Muscle of arm (tissue), 12 donors: Measurements from ENCODE around the gene MARCHF2. TPM values are rescaled to one million over a fixed set of nuclear protein-coding genes. Genes with fewer than 3 reads are reported as not detected.

Experiments used
- DNase-seq: peaks from one replicate; pipeline ENCODE4 v3.0.0-alpha.2; 2013
- polyA plus RNA-seq, 12 donors: library from polyadenylated mRNA; unstranded; fragments of 120-200 nt; gene quantifications; one replicate each; pipeline ENCODE4 v1.2.1, GENCODE V29; 2013; ENCODE audit not compliant: insufficient read length in 12 of 12

Gene MARCHF2
- polyA plus RNA-seq, 12 donors: 10.6 to 15.2 (median 12.9) TPM; not detected in 1

DNA sequence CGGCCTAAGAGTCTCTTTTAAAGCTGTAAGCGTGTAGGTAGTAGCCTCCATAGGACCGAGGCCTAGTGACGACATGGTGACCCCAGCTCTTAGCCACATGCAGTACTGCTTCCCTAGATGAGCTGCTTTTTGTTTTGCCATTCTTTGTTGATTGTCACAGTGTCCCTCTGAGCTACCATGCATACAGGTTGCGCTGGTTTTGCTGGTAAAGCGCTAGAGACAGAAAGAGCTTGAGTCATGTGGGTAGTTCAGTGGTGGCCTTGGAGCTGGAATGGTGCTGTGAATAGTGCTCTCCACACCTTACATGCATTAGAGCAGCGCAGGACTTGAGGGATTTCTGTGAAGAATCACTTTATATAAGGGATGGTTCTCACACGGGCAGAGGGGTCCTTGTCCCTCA, 36.7 kb downstream of the MARCHF2 start:
- no peak for DNase-seq

DNA sequence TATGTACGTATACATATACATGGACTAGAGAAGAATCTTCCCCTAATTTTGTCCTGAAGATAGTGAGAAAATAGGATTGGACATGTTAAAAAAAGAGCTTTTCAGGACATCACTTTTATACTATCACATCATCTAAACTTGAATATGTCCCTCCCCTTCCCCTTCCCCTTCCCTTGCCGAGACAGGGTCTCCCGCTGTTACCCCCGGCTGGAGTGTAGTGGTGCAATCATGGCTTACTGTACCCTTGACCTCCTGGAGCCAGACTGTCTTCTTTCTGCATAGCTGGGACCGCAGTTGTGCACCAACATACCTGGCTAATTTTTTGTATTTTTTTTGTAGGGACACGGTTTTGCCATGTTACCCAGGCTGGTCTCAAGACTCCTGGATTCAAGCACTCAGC, 38.3 kb downstream of the MARCHF2 start:
- DNase-seq: no peak

GRCh38 chr19:8451885-8452284, 38.8 kb downstream of the MARCHF2 start:
- no peak for DNase-seq

DNA sequence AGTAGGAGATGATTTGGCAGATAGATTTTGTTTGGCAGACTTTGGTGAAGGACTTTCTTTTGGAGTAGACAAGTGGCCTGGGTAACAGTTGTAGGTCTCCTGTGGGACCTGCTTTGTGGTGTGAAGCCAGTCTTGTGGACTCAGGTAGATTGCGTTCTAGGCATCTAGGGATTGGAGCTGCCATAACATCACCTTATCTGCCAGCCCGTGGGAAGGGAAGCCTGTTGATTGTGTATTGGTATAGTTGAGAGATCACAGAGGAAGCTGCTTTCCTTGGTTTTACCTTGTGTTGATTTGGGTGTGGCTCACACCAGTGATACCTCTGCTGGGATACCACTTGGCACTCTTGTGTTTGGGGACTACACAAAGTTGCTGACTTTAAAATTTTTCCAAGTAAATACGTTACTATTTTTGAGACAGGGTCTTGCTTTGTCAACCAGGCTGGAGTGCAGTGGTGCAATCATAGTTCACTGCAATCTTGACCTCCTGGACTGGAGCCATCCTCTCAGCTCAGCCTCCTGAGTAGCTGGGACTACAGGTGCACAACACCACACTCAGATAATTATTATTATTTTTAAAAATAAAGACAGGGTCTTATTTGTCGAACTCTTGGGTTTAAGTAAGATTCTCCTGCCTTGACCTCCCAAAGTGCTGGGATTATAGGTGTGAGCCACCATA, 39.5 kb downstream of the MARCHF2 start:
- no peak for DNase-seq

DNA sequence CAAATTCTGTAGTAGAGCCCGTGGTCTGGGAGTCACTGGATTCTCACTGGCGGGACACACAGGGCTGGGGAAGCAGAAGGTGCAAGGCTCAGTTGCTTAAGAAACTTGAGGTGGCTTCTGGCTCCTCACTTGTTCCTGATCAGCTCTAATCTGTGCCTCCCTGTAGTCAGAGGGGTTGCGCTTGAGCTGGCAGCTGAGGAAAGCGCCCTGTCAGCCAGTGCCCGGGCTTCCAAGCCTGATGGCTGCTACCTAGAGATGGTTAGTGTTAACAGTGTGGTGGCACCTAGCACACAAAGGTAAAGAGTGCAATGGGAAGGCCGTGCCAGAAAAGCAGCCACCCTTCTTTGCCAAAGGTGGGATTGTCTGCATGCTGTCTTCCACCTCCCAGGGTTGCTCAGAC, 40.5 kb downstream of the MARCHF2 start:
- DNase-seq: no peak

DNA sequence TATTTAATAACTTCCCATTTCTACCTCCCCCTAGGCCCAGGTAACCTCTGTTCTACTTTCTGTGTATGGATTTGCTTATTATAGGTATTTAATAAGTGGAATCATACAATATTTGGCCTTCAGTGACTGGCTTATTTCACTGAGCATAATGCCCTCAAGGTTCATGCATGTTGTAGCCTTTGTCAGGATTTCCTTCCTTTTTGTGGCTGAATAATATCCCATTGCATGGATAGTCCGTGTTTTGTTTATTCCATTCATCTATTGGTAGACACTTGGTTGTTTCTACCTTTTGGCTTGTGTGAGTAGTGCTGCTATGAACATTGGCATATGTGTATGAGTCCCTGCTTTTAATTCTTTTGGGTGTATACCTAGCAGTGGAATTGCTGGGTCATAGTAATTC, 41.1 kb downstream of the MARCHF2 start:
- no peak for DNase-seq

DNA sequence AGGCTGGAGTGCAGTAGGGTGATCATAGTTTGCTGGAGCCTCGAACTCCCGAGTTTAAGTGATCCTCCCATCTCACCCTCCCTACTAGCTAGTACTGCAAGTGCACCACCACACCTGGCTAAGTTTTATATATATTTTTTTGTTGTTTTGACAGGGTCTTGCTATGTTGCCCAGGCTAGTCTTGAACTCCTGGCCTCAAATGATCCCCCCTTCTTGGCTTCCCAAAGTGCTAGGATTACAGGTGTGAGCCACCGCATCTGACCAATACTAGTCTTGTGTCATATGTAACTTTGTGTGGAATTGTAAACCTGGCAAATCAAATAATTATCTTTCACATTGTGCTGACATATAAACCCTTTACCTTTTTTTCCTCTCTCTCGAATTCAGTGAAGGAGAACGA, 41.9 kb downstream of the MARCHF2 start:
- no peak for DNase-seq

GRCh38 chr19:8456064-8456463, 43.0 kb downstream of the MARCHF2 start:
- no peak for DNase-seq

DNA sequence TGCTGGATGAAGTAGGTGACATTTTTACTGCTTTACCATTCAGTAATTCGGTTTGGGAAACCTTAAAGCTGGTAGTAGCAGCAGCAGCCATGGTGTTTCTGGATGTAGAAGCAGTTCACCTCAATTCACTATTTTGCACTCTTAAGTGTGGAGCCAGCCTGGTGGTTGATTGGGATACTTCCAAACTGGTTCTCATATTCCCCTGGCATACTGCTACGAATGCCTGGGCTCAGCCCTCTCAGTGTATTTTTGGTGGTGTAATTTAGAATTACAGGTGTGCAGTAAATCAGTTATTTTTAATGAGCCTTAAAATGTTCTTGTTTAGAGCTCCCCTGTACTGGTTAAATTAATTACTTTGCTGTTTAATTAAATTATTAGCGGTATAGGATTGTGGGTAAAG, 44.1 kb downstream of the MARCHF2 start:
- DNase-seq: no peak

- no peak for DNase-seq
Measured at GRCh38 chr19:8457827-8458226, 44.7 kb downstream of the MARCHF2 start.

- DNase-seq: no peak
Measured at GRCh38 chr19:8458380-8458779, 45.3 kb downstream of the MARCHF2 start.

GRCh38 chr19:8459095-8459494, 46.0 kb downstream of the MARCHF2 start:
- no peak for DNase-seq

DNA sequence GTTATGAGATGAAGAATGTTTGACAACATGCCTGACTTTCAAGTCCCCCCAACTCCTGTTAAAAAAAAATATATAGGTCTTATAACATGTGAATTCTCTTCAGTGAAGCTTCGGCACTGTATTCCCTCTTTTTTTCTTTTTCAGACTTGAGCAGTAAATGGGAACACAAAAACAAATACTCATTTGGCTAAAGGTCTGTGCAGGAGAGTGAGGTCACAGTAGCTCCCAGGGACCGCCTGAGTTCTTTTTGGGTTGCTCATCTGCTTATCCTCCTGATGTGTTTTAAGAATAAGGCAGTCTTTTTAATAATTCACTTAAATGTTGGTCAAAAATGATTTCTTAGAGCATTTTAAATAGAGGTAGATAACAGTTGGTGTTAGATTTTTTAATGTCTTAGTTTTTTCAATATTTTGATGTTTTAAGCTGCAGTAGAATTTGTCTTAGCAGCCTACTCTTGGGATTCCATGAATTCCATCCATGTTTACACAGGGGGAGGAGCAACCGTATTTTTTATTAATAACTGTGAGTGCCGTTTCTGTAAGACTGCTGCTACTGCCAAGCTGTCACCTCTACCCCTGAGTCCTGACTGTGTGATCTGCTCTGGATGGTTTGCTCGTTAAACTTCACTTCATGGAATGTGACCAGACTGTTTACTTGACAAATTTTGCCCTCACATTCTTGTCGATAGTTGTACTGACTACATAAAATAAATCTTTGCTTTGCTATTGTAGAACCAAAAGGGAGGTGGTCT, 46.6 kb downstream of the MARCHF2 start:
- no peak for DNase-seq

DNA sequence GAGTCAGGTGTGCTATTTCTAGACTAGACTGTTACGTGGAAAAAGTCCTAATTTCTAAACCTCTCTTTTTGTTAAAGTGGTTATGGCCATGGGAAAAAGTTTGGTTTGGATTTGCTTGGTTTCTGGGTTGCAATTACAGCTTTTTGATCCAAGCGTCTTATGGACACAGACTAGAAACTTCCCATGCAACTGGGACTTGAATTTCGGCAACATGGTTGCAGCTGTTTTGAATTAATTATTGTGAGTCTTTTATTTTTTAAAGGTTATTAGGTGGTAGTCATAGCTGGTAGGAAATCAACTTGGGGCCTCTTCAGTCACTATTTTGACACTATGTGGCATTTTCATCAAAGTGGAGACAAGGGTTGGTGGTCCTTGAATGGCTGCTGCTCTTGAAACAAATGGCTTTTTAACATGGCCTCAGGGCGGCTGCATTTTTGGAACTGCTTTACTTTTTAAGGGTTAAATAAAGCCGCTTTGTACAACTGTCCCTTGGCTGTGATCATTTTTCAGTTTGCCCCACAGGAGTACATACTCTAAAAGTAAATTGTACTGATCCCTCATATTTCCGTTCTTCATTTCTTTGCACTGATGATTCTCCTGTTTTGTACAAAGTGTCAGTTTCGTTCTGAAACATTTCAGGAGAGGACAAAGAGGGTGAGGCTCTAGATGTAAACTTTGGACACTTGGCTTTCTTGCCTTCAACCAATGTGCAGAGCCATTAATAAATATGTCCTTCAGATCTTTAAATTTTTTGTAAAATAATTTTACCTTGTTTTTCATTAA, 47.6 kb downstream of the MARCHF2 start:
- no peak for DNase-seq

GRCh38 chr19:8461376-8461775, 48.3 kb downstream of the MARCHF2 start:
- no peak for DNase-seq

GRCh38 chr19:8461891-8462290, 48.8 kb downstream of the MARCHF2 start:
- no peak for DNase-seq

DNA sequence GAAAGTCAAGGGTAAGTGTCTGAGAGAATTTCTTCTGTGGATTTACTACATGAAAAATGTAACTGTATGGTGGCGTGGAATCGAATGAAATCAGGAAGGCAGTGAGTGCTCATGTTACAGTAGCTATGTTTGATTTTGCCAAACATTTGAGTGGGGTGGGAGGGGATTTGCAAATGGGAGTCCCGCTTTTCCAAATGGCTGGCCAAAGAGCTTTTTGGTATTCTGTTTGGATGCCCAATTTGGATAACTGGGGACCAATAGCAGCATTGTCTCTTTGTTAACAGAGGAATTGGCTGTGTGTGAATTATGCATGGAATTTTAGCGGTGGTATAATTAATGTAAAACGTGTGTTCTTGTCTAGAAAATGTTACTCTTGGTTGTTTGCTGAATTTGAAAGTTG, 49.5 kb downstream of the MARCHF2 start:
- DNase-seq: no peak

DNA sequence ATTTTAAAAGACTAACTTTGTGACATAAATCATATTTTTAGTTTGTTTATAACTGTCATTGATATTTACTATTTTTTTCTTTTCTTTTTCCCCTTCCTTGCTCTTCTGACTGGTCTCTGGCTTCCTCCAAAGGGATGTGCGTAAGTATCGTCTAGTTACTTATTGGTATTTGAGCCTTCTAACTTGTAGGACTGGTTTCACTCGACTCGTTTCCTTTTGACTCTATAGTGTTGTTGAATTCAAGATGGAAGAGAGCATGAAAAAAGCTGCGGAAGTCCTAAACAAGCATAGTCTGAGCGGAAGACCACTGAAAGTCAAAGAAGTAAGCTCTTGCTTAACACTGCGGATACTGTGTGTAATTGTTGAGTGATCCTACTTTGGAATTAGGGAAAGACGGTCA, 50.3 kb downstream of the MARCHF2 start:
- DNase-seq: no peak

DNA sequence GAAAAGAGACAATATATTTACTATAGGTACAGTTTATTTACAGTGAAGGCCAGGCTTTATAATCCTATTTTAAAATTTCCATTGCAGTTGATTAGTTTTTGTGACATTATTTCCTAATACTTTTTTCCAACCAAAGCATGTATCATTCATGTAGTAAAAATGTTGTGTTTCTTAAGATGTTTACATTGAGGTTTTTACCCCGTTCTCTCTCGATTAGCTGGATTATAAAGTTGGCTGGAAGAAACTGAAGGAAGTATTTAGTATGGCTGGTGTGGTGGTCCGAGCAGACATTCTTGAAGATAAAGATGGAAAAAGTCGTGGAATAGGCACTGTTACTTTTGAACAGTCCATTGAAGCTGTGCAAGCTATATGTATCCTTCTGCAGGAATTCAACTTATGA, 52.9 kb downstream of the MARCHF2 start:
- DNase-seq: no peak

DNA sequence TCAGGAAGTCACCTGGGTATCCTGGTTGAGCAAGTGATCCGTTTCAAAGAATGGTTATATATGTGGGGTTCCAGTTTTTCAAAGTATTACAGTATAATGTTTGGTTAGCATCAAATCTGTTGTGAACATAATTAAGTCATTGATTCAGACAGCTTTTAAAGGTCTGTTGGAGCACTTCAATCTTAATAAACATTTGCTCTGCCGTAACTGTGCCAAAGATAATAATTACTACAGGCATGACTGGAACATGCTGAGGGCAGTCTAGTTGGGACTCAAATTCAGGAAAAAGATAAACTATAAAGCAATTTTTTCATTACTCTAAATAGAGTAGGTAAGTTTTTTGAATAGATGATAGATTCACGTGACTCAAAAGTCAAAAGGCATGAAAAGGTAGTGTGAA, 55.0 kb downstream of the MARCHF2 start:
- DNase-seq: no peak

DNA sequence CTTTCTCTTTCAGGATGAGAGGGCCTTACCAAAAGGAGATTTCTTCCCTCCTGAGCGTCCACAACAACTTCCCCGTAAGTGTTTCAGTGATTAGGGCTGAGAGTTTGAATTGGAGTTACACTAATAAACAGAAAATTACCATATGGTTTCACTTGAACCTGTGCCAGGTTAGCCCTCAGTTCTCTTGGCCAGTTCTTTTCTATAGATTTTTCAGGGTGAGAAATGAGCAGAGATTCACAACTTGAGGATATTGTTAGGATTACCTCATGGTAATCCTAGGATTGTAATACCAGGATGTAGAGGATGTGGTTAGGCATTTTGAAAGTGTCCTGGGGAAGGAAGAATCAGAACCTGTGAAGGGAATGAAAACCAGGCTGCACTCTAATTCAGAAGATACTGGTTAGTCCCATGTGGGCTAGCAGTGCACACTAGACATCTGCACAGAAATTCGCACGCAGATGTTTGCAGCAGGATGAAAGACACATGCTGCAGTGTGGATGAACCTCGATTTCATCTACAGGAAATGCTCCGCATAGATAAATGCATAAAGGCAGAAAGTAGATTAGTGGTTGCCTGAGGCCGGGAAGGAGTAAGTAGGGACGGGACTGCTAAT, 55.8 kb downstream of the MARCHF2 start:
- DNase-seq: peak; percentile 32

DNA sequence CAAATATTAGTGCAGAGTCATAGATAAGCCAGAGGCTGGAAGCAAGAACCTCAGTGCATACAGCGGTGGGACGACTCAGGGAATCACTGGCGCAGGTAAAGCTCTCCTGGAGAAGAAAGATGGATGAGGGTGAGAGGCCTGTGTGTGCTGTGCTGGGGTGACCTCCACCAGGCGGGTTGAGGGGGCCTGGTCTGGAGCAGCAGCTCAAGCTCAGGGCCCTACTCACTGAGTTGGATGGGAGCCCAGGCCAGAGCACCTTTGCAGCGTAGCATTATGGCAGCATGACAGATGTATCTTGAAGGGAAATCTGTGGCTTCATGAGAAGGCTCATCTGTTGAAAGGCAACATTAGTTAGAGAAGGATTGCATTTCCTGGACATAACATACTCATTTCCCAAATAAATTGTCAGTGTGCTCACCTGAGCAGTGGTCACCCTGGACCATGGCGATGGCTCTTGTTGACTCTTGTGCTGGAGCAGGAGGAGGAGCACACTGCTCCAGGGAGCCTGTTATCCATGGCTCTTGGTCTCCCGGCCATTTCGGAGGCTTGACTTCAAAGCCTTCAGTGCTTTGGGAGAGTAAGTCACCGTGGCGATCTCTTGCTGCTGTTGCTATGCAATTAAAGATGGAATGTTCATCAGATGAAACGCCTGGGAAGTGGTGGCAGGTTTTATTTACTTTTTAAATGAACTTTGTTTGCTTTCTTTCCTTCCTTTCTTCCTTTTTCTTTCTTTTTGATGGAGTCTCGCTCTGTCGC, 56.7 kb downstream of the MARCHF2 start:
- no peak for DNase-seq
